ENCODE results near the gene OR51I1.

OR51I1 gene, protein sequence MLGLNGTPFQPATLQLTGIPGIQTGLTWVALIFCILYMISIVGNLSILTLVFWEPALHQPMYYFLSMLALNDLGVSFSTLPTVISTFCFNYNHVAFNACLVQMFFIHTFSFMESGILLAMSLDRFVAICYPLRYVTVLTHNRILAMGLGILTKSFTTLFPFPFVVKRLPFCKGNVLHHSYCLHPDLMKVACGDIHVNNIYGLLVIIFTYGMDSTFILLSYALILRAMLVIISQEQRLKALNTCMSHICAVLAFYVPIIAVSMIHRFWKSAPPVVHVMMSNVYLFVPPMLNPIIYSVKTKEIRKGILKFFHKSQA

DNA sequence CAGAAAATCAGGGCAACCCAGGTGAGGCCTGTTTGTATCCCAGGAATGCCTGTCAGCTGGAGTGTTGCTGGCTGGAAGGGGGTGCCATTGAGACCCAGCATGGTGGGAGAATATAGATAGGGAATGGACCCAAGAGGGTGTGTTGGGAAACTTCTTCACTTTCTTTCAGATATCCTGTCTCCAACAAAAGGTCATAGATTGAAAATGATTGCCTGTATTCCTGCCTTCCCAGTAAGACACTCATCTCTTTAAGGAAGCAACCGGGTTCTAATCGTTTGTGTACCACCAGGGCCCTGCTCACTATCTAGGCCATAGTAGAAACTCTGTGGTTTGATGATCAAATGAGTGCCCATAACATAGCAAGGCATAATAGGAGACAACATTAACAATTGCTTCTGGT lies at the start of gene OR51I1:
TSS of gene OR51I1 (minus strand) at position 101 of the 400 bp plus-strand sequence. CDS start at position 101, 0 bp downstream.
- DNase-seq (ENCODE audit: low read depth in 2 of 2): no peak

DNA sequence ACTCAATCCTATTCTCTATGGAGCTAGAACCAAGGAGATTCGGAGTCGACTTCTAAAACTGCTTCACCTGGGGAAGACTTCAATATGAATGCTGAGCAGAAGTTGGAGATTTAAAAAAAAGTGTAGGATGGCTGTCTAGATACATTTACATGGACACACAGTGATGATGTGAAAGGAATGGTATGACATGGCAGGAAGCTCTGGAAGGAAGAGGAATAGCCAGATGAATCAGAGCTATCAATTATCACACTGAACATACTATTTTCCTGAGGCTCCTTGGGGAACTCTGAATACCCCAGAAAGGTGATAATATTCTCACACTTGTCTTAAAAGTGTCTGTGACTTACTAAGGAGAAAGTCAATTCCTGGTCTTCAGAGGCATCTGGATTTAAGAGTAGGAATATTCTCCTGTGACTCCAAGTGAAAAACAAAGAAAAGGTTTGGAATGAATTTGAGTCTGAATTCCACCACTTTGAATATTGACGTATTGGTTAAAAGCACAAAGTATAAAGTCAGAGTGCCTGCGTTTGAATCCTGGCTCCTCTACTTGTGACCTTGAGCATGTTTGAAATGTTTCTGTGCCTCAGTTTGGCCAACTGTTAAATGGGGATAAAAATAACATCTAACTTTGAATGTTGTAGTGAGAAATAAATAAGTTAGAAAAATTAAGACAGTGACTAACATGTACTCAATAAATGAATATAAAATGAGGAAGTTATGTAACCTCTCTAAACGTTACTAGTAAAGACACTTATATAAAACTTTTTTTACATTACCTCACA lies 48.5 kb upstream of the OR51I1 start:
- no peak for DNase-seq (ENCODE audit: low read depth in 2 of 2)

DNA sequence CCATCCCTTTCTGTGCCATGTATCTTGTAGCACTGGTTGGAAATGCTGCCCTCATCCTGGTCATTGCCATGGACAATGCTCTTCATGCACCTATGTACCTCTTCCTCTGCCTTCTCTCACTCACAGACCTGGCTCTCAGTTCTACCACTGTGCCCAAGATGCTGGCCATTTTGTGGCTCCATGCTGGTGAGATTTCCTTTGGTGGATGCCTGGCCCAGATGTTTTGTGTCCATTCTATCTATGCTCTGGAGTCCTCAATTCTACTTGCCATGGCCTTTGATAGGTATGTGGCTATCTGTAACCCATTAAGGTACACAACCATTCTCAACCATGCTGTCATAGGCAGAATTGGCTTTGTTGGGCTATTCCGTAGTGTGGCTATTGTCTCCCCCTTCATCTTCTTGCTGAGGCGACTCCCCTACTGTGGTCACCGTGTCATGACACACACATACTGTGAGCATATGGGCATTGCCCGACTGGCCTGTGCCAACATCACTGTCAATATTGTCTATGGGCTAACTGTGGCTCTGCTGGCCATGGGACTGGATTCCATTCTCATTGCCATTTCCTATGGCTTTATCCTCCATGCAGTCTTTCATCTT lies 47.6 kb upstream of the OR51I1 start:
- DNase-seq (ENCODE audit: low read depth in 2 of 2): no peak

DNA sequence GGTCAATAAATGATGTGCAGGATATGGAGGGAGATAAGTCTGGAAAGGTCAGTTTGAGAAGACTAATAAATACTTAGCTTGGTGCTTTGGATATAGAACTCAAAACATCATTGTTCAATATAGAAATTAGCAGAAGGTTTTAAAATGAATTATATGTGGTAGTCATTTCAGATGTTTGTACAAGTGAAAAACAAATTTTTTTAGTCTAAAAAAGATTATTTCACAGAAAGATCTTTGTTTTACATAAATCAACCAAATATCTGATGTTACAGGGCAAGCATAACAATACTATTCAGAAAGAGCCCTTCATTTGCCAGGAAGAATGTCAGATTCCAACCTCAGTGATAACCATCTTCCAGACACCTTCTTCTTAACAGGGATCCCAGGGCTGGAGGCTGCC lies 47.1 kb upstream of the OR51I1 start, which contains the start of gene OR52D1:
TSS of gene OR52D1 (plus strand) at position 301 of the 400 bp plus-strand sequence. CDS start at position 323, 22 bp downstream.
- no peak for DNase-seq (ENCODE audit: low read depth in 2 of 2)

DNA sequence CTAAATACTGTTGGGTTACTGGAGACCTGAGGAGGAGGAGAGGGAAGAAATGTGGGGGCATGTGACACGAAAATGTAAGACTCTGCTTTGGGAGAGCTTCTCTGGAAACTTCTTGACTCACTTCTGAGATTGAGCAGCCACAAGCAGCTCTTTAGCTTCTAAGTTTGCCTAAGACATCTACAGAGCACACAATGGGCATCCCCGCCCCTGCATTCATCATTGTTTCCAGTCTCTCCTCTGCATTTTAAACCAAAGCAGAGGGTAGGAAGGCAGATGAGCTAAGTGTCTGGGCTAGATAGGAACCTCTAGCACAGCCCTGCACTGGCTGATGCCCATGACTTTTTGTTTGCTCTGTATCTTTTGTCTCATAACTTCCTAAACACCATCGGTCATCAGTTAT lies 45.1 kb upstream of the OR51I1 start:
- DNase-seq (ENCODE audit: low read depth in 2 of 2): no peak

DNA sequence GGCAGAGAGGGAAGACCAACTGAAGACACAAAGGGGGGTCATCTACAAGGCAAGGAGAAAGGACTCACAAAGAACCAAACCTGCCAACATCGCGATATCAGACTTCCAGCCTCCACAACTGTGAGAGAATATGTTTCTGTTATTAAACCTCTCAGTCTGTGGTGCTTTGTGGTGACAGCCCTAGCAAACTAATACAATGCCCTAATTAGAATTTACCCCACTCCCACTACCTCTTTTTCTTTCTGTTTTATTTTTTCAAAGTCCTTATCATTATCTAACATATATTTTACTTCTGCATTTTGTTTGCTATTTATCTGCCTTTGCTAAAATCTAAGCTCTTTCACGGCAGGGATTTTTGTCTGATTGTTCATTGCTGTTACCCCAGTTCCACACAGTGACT lies 44.7 kb upstream of the OR51I1 start:
- DNase-seq (ENCODE audit: low read depth in 2 of 2): no peak

DNA sequence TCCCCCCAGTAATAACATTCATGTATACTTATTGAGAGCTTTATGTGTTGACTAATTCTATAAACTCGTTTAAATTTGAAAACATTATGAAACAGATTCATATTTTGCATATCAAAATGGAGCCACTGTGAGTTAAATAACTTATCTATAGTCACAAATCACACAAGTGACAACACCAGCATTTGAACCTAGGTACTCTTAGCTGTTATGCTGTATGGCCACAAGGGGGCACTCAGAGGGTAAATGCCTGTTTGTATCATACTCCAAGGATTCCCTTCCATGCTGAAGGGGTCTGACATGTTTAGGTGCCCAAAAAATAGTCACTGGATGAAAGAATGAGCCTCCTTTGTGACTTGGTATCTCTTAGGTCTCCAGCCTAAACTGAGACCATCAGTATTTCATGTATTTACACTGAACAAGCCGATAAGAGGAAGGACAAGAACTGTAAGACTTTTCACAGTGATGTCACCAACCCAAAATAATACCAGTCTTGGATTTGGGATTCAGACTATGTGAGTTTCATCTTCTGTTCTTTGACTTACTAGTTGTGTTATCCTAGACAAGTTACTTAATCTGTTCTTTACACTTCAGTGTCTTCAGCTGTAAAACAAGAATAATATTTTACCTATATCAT lies 35.0 kb upstream of the OR51I1 start:
- DNase-seq (ENCODE audit: low read depth in 2 of 2): peak; percentile 1 to 6

DNA sequence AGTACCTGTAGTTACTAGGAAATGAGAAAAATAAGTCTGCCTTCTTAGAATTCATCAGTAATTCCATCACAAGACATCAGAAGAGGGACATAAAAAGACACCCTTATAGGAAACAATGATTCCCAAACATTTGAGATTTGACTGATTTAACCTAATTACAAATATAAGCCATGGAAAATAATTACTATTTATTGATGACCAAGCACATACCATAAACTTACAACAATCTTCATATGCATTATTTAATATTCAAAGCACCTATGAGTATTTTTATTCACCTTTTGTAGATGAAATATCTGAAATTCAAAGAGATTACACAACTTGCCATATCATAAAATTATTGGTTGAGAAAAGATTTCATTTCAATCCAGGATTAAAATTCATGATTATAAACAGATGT lies 32.6 kb upstream of the OR51I1 start:
- DNase-seq (ENCODE audit: low read depth in 2 of 2): no peak

DNA sequence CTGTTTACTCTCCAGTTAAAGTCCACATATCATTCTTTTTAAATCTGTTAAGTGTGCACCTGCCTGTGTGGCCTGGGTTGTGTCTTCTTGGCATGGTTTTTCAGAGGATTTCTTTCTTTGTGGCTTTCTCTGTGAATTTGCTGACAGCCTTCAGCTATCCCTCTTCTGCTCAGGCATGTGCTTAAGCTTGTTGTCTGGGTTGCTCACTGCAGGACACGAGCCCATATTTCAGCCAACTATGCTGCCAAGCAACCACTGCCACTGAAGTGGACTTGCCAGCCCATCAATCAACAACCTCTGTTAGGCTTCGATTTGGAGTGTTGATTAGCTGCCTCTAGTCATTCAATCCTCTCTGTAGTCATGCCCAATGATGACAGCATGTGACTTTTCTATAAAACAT lies 26.2 kb upstream of the OR51I1 start:
- DNase-seq (ENCODE audit: low read depth in 2 of 2): no peak

DNA sequence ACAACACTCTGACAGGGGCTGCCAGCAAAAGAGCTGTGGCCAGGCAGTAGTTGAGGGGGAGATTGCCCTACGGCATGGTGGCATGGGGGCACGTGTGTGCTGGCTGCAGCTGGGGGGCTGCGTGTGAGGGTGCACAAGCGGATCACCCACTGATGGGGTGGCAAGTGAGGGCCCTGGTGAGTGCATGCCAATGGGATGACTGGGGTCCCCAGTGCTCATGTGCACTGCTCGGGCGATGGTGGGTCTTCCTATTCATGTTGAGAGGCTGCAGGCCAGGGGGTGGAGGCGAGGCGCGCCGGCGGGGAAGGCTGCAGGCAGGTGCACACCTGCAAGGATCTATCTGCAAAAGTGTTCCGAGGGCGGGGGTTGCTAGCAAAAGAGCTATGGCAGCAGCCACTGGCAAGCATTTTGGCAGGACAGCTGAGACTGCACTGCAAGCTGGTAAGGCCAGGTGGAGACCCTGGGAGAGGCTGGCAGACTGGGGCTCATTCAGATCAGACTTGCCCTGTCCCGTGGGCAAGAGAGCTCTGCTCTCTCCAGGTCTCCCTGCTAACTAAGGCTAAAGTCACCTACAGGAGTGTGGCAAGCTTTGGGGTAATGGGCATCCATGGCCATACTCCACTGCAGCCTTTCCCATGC lies 19.8 kb upstream of the OR51I1 start:
- DNase-seq (ENCODE audit: low read depth in 2 of 2): no peak

DNA sequence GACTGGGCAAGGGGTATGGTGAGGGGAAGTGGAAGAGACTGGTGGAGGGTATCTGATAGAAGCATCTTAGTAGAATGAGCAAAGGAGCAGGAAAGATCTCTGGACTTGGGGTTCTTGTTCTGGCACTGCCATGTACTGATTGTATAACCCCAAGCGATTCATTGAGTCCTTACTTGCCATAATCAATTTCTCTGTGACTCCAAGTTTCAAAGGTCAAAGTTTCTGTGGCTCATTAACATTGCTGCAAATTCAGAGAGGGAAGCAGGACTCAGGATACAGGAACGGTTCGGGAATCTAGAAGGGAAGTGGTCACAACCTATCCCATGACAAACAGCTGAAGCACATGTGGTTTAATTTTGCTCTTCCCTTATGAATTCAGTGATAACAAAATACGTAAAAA lies 8.1 kb upstream of the OR51I1 start:
- DNase-seq (ENCODE audit: low read depth in 2 of 2): no peak

DNA sequence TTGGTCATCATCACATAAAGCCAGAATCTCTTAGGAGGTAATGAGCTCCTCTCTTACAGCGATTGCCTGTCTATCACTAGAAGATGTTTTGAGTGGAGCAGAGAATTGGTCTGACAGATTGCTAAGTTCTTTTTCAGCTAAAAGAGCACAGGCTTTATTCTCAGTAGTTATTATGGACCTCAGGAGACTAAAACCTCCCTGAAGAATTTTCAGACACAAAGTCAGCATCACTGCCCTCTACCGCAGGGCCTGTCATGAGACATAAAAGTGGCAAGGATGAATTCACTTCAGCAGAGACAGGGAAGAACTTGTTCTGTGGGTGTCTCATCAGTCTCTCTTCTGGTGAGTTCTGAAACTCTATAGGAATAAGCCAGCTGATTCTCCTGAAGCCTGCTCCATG lies 7.7 kb upstream of the OR51I1 start, which contains the start of gene OR51I2:
TSS of gene OR51I2 (plus strand) at position 301 of the 400 bp plus-strand sequence. CDS start 4,166 bp downstream, outside the sequence.
- no peak for DNase-seq (ENCODE audit: low read depth in 2 of 2)

DNA sequence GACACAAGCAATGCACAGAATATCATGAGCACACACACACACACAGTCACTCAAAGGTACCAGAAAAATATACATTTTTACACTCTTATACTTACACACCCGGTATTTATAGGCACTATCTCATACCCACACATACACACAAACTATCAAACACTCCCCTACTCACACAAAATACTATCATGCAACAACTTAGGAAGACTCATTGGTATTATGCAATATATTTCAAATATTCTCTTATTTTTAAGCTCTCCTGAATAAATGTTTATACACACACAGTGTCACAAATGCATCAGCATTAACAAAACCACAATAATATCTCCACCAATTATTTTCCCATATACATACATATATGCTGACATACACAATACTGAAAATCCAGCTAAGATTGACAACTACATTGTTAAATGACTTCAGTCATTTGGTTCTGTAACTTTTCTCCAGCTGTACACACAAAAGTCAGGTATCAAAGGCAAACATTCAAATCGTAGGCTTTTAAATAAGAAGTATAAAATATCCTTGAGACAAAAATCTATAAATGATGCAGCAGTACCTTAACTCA lies 2.6 kb upstream of the OR51I1 start:
- DNase-seq (ENCODE audit: low read depth in 2 of 2): no peak

DNA sequence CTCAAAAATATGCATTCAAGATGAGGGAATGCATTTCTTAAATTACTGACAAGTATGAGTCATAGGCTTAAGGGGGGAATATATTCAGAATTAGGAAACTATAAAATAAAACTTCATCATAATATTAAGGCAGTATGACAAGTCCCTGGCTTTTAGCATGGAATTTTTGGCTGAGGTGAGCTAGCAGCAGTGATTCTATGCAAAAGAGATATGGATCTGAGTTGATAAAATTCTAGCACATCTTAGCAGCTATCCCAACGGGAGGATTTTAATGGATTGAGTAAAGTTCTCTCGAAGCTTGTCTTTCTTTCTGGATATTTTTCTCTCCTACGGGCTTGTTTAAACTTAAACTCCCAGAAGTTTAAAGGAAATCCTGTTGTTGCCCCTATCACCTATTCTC lies 18.2 kb downstream of the OR51I1 start:
- no peak for DNase-seq (ENCODE audit: low read depth in 2 of 2)

DNA sequence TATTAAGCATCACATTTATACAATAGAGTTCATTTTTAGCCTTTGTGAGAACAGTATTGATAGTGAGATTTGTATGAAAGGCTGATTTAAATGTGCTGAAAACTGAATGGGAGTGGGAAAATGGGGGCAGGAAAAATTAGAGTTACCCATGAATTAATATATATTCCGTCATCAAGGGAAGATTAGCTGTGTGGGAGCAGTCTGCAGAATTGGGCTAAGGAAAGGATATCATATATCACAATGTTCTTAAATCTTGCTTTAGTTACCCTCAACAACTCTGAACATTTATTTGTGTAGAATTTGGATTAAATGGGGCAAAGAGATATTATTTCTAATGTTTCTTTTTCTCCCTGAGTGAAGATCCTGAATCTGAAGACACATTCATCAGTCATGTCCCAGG lies 19.5 kb downstream of the OR51I1 start, which contains the start of gene OR51Q1:
TSS of gene OR51Q1 (plus strand) at position 301 of the 400 bp plus-strand sequence. CDS start at position 391, 90 bp downstream.
- DNase-seq (ENCODE audit: low read depth in 2 of 2): no peak

DNA sequence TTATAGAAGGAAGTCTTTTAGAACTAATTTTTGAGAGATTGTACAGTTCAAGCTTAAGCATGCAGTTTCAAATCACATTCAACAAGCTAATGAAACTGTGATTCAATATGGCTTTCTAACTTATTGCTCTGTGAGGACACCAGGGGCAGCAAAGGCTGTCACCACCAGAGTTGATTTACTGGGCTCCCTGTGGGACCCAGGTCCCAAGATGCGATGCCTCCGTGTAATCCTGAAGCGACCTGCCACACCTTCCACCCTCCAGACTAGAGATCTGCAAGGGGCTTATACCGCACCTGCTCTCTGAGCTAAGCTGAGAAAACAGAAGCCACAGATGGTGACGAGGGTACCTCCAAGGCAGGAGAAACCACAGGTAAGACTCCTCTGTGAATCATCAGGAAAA lies 20.3 kb downstream of the OR51I1 start:
- DNase-seq (ENCODE audit: low read depth in 2 of 2): no peak

DNA sequence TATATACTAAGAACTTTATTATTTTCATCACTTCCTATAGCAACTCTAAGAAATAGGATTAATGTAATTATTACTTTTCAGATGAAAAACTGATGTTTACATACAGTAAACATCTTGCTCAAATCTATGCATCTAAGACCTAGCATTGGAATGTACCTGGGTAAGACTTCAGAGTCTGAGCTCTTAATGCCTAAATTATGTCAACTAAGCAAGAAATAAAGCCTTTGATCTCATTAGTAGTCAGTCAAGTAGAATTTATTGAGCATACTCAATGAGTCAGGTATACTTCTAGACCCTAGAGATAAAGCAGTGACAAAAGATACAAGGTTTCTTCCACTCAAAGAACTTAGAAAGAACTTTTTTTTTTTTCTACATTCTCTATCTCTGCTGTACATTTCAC lies 36.1 kb downstream of the OR51I1 start:
- no peak for DNase-seq (ENCODE audit: low read depth in 2 of 2)

DNA sequence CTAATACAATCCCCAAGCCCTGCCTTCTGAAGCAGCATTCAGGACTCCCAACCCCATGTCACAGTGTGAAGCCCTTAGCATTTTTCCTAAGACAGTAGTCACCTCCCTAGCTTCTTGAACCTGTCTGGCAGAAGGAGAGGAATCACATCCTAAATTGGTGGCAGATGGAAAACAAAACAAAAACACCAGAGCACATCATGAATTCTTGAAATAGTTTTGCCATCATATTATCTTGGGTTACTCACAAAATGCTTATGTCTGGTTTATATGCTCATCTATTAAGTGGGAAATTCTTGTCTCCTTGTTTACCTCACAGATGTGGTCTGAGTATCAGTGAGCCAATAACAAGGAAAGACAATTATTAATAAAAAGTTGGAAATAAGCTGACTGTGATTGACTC lies 42.4 kb downstream of the OR51I1 start:
- no peak for DNase-seq (ENCODE audit: low read depth in 2 of 2)

DNA sequence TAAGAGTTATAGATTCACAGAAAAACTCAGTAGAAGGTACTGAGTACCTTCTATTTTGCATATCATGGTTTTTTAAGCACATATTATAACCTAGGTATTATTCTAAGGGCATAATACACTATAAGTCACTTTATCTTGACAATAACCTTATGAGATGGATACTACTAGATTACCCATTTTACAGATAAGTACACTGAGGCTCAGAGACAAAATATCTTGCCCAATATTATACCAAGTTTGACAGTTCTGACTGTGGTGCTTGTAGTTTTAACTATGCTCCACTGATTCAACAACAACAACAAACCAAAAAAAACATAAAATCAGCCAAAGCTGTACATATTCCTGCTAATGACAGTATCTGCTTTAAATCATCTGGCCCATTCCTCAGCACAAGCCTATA lies 47.2 kb downstream of the OR51I1 start:
- DNase-seq (ENCODE audit: low read depth in 2 of 2): no peak
